NCI-H1417 (cell line): ENCODE results near the gene THY1.

Experiments
- DNase-seq, 3 experiments: peaks; one replicate each; lab custom pipeline; 2025; lab: John Stamatoyannopoulos, UW

Gene THY1

GRCh38 chr11:119369132-119369925 lies 53.6 kb downstream of the THY1 start:
- DNase-seq: no peak

- peak in 1 of 3 experiments; percentile 15 for DNase-seq
These were observed 54.6 kb downstream of the THY1 start for GRCh38 chr11:119368121-119369034.

- no peak for DNase-seq
These were observed 55.3 kb downstream of the THY1 start for GRCh38 chr11:119367661-119368120.
